GM18867 (cell line): ENCODE data around the gene VPS9D1.

Source experiments
- ATAC-seq: cut with Tn5 transposase; IDR thresholded peaks from one replicate; pipeline ENCODE4 v1.9.1; 2021; ENCODE audit warnings: mild to moderate bottlenecking, moderate library complexity; ENCODE audit not compliant: unreplicated experiment

The VPS9D1 gene, protein sequence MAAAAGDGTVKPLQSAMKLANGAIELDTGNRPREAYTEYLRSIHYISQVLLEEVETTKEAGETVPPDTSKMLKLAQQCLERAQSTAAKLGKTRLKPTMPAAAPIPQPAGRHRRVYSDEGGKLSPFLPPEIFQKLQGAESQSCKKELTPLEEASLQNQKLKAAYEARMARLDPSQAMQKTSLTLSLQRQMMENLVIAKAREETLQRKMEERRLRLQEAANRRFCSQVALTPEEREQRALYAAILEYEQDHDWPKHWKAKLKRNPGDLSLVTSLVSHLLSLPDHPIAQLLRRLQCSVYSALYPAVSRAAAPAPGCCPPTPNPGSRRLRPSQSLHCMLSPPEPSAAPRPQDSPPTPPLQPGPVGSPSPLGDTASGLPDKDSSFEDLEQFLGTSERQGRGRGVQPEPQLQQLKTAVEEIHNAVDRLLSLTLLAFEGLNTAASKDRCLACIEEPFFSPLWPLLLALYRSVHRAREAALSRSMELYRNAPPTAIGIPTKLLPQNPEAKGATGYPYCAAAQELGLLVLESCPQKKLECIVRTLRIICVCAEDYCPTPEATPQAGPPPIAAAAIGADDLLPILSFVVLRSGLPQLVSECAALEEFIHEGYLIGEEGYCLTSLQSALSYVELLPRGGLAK

DNA sequence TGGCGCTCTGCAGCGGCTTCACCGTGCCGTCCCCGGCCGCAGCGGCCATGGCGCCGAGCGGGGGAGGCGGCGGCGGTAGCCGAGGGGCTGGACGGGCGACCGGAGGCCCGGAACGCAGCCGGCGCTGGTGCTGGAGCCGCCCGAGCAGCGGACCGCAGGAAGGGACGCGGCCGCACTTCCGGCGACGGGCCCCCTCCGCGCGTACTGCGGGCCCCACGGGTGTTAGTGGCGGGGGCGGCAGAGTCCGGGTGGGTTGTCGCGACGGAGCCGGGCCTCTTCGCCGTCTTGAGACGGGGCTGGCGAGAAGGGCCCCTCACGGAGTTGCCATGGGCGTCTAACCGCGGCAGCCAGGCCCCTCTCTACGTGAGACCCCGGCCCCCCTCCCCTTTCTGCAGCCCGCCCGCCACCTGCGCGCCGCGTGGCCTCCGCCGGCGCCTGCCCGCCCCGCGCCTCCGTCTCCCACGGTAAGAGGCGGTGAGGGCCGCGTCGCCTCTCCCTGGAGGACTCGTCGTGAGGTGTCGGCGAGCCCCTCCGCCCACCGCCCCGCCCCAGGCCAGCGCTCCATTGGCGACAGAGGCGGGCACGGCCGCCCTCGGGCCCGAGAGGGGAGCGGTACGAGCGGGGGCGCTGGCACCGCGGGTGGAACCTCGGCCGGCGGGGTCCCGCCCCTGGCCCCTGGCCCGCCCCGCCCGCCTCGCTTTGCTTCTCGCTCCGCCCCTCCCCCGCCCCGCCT is at the start of gene VPS9D1, which contains the start of gene ZNF276:
VPS9D1 (minus strand) TSS at position 86 of the 733 bp plus-strand sequence; CDS start at position 49, 37 bp downstream.
ZNF276 (plus strand) TSS at position 725 of the 733 bp plus-strand sequence. CDS start 104 bp downstream, outside the sequence.
- ATAC-seq, result peak; percentile 50

DNA sequence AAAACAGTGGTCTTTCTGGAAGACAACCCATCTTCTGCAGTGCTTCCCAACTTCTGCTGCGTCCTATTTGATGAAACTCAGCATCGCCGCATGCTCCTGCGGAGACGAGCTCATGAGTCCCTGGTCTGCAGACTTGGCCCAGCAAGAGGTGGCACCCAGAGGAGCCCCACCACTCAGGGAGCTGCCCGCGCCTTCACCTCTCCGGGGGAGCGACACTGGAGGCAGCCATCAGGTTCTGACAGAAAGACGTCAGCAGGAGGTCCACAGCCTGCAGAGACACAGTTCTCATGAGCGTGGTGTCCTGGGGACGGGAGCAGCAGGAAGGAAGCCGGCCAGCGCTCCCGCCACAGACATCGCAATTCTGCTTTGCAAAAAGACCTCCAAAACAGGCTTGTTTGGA is 49.7 kb upstream of the VPS9D1 start:
- ATAC-seq, result no peak

- ATAC-seq, result no peak
These were observed 44.7 kb upstream of the VPS9D1 start for GRCh38 chr16:89765292-89765830.

GRCh38 chr16:89764711-89765201 is 44.1 kb upstream of the VPS9D1 start:
- ATAC-seq, result peak; percentile 86

DNA sequence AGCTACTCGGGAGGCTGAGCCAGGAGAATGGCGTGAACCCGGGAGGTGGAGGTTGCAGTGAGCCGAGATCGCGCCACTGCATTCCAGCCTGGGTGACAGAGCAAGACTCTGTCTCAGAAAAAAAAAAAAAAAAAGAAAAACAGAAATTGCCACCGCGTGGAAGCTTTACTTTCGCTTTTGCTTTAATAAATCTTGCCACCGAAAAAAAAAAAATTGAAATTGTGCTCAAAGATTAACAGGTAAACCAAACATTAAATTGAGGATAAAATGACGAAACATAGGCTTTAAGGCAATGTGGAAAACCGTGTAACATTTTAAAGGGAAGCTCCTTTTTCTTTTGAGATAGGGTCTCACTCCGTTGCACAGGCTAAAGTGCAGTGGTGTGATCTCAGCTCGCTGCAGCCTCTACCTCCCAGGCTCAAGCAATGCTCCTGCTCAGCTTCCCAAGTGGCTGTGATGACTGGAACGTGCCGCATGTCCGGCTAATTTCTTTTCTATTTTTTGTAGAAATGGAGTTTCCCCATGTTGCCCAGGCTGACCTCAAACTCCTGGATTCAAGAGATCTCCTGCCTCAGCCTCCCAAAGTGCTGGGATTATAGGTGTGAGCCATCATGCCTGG is 40.7 kb upstream of the VPS9D1 start:
- ATAC-seq, result no peak

GRCh38 chr16:89759746-89760340 is 39.1 kb upstream of the VPS9D1 start:
- no peak for ATAC-seq

- no peak for ATAC-seq
These were observed 28.9 kb upstream of the VPS9D1 start for GRCh38 chr16:89749637-89750036.

- no peak for ATAC-seq
These were observed 28.2 kb upstream of the VPS9D1 start for GRCh38 chr16:89748921-89749320.

DNA sequence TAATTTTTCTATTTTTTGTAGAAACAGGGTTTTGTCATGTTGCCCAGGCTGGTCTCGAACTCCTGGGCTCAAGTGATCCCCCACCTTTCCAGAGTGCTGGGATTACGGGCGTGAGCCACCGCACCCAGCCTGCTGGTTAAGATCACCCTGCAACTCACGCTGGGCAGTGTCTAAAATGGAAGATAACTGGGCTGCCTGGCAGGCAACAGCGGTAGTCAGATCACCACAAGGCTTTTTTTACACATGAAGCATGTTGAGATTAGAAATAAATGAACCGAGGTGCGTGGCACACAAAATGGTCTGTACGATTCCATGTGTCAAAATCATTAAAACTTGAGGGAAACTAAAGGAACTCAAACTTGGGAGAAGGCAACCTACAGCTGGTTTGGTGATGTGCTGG is 27.4 kb upstream of the VPS9D1 start:
- ATAC-seq, result no peak

GRCh38 chr16:89746043-89746442 is 25.3 kb upstream of the VPS9D1 start:
- no peak for ATAC-seq

DNA sequence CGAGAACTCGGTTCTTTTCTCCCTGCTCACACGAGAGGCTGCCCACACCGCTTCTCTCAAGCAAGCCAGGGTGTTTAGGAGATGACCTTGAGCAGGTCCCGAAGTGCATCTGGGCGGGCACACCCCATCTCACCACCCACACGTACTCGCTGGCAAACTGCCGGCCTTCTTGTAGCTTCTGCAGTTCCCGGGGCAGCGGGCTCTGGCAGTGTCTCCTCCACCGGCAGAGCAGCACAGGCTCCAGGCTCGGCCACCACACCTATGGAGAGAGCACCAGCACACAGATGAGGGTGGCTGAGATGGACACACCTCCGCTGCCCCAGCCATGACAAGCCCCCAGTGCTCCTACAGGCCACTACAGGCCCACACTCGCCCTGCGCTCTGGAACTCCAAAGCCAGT is 24.1 kb upstream of the VPS9D1 start:
- no peak for ATAC-seq

GRCh38 chr16:89742948-89743347 is 22.2 kb upstream of the VPS9D1 start:
- ATAC-seq, result no peak

GRCh38 chr16:89741342-89742014 is 20.8 kb upstream of the VPS9D1 start:
- ATAC-seq, result no peak

GRCh38 chr16:89739383-89739782 is 18.7 kb upstream of the VPS9D1 start:
- no peak for ATAC-seq

- ATAC-seq, result no peak
These were observed 18.0 kb upstream of the VPS9D1 start for GRCh38 chr16:89738538-89739317.

- no peak for ATAC-seq
These were observed 17.3 kb upstream of the VPS9D1 start for GRCh38 chr16:89738072-89738377.

DNA sequence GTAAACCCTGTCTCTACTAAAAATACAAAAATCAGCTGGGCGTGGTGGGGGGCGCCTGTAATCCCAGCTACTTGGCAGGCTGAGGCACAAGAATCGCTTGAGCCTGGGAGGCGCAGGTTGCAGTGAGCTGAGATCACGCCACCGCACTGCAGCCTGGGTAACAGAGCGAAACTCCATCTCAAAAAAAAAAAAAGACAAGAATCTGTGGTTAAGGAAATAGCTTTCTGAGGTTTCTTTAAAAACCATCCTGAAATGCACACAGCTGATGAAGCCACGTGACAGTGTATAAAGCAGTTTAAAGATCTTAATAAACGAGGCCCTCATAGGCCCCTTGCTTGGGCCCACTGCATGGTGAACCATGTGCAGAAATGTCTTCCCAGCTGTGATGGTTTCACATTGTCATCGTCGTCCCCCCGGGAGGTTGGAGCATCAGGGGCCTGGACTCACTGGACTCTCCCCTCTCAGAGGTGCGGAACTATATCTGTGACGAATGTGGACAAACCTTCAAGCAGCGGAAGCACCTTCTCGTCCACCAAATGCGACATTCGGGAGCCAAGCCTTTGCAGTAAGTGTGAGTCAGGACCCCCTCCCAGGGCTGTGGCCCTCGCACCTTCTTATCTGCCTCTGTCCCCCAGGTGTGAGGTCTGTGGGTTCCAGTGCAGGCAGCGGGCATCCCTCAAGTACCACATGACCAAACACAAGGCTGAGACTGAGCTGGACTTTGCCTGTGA is 16.8 kb upstream of the VPS9D1 start:
- ATAC-seq, result no peak

DNA sequence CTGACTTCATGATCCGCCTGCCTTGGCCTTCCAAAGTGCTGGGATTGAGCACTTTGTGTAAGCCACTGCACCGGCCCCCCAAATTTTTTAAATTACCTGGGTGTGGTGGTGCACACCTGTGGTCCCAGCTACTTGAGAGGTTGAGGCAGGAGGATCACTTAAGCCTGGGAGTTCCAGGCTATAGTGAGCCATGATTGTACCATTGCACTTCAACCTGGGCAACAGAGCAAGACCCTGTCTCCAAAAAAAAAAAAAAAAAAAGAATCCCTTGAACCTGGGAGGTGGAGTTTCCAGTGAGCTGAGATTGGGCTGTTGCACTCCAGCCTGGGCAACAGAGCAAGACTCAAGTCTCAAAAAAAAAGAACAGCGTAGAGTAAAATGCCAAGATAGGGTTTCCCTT is 15.9 kb upstream of the VPS9D1 start:
- no peak for ATAC-seq
